HepG2 (cell line): Measurements from ENCODE around the gene ZNF185. TPM values are rescaled to one million over a fixed set of nuclear protein-coding genes. Genes with fewer than 3 reads are reported as not detected.

Source experiments
- ATAC-seq: fragments of 200-7000 bp; cut with Tn5 transposase; 3 replicates; pipeline ENCODE4 v1.9.1; 2020; ENCODE audit warnings: mild to moderate bottlenecking, moderate library complexity
- BruUV-seq: library from RNA; stranded (reverse); fragments of 400-500 nt; replicated peaks from 2 replicates; lab custom pipeline; 2021; lab: Mats Ljungman, UMichigan
- CTCF ChIA-PET: fragments of 300-600 bp; formaldehyde crosslinking; extraction: SDS; loops from one replicate; lab custom pipeline; 2021; ENCODE audit warnings: low total read pairs, inconsistent platforms, low intra/inter-chr PET ratio; lab: Yijun Ruan, JAX
- POLR2A ChIA-PET: fragments of 350-600 bp; sonication (Branson Sonifier 250); formaldehyde crosslinking; loops from one replicate; lab custom pipeline; 2020; ENCODE audit warnings: antibody characterized with exemption, inconsistent platforms; lab: Yijun Ruan, JAX
- DNase-seq: peaks from one replicate; pipeline ENCODE4 v3.0.0-alpha.2; 2015; ENCODE audit warnings: low spot score
- FAIRE-seq: peaks from 3 replicates; lab custom pipeline; 2011; peaks lifted over from hg19 to GRCh38; lab: Jason Lieb, UNC
- H2AFZ ChIP-seq: one replicate; pipeline ENCODE4 v1.6.1; 2011; ENCODE audit warnings: low read length, inconsistent platforms
- H3K27ac ChIP-seq: fragments of 300-600 bp; 3 replicates; pipeline ENCODE4 v1.8.0; 2011; ENCODE audit warnings: mixed run types, mild to moderate bottlenecking, mixed read lengths, low read length, inconsistent platforms; ENCODE audit not compliant: insufficient read depth; ENCODE audit errors: extremely low read length
- H3K27me3 ChIP-seq, 2 experiments: fragments of 200-600 bp in 1 of 2; 2 replicates in 1 of 2; 3 replicates in 1 of 2; pipeline versions ENCODE4 v1.6.0 to v1.8.0; 2011; ENCODE audit warnings: low read length in 2 of 2, mild to moderate bottlenecking in 2 of 2, moderate library complexity in 2 of 2, inconsistent platforms in 1 of 2; ENCODE audit not compliant: insufficient read depth in 2 of 2, control insufficient read depth in 1 of 2
- H3K36me3 ChIP-seq, 2 experiments: fragments of 200-600 bp in 1 of 2; replicated peaks in 1 of 2; 2 replicates in 1 of 2; 3 replicates in 1 of 2; pipeline versions ENCODE4 v1.5.1 to v1.8.0; 2011; ENCODE audit warnings: low read length in 2 of 2, inconsistent platforms in 1 of 2; ENCODE audit not compliant: insufficient read depth in 2 of 2, control insufficient read depth in 1 of 2
- H3K4me1 ChIP-seq: 2 replicates; pipeline ENCODE4 v1.5.1; 2012; ENCODE audit warnings: low read length, inconsistent platforms; ENCODE audit not compliant: insufficient read depth
- H3K4me2 ChIP-seq: 2 replicates; pipeline ENCODE4 v1.6.0; 2011; ENCODE audit warnings: low read depth, low read length, inconsistent platforms
- H3K4me3 ChIP-seq, 3 experiments: fragments of 200-600 bp in 1 of 3; sonication (generic), shearing (Covaris generic) in 1 of 3; replicated peaks in 1 of 3; 2 replicates each; pipeline ENCODE4 v1.5.1; 2011 to 2016; ENCODE audit warnings: low read length in 3 of 3, inconsistent platforms in 2 of 3, low read depth in 2 of 3, mild to moderate bottlenecking in 2 of 3, control low read depth in 1 of 3, mixed read lengths in 1 of 3; ENCODE audit not compliant: insufficient read depth in 1 of 3
- H3K79me2 ChIP-seq: one replicate; pipeline ENCODE4 v1.6.1; 2011; ENCODE audit warnings: low read length, inconsistent platforms; ENCODE audit not compliant: insufficient read depth
- H3K9ac ChIP-seq: 2 replicates; pipeline ENCODE4 v1.6.0; 2011; ENCODE audit warnings: mild to moderate bottlenecking, low read depth, low read length, inconsistent platforms; ENCODE audit not compliant: insufficient read depth
- H3K9me3 ChIP-seq: 2 replicates; pipeline ENCODE4 v1.5.1; 2012; ENCODE audit warnings: mild to moderate bottlenecking, low read length
- H4K20me1 ChIP-seq: 2 replicates; pipeline ENCODE4 v1.6.0; 2011; ENCODE audit warnings: inconsistent platforms, mild to moderate bottlenecking, low read length, moderate library complexity; ENCODE audit not compliant: insufficient read depth
- AGO2 ChIP-seq: fragments of 200-400 bp; formaldehyde crosslinking; optimal IDR thresholded peaks from 2 replicates; pipeline ENCODE3; 2017; ENCODE audit warnings: mild to moderate bottlenecking, low read depth, low read length, moderate library complexity
- GABPB1 ChIP-seq: IDR thresholded peaks from 2 replicates; pipeline ENCODE4 v1.6.1; 2016; ENCODE audit warnings: mild to moderate bottlenecking, missing genetic modification reagents, moderate library complexity, missing compliant biosample characterization
- YY1 ChIP-seq: IDR thresholded peaks from 2 replicates; pipeline ENCODE4 v1.6.1; 2011; ENCODE audit warnings: low read length, low read depth, moderate library complexity, mild to moderate bottlenecking; ENCODE audit not compliant: insufficient read depth, insufficient replicate concordance
- ZBTB43 ChIP-seq: sonication (generic); formaldehyde crosslinking; conservative IDR thresholded peaks from 2 replicates; pipeline ENCODE4 v1.4.0; 2020; ENCODE audit warnings: missing genetic modification reagents
- ZMAT3 ChIP-seq: sonication (generic); formaldehyde crosslinking; conservative IDR thresholded peaks from 2 replicates; pipeline ENCODE4 v1.7.0; 2021; ENCODE audit warnings: missing genetic modification reagents
- ZNF280B ChIP-seq: sonication (generic); formaldehyde crosslinking; IDR thresholded peaks from 2 replicates; pipeline ENCODE4 v1.5.0; 2020; ENCODE audit warnings: missing genetic modification reagents, mild to moderate bottlenecking, borderline replicate concordance
- ZNF776 ChIP-seq: sonication (generic); formaldehyde crosslinking; IDR thresholded peaks from 2 replicates; pipeline ENCODE4 v1.4.0; 2020; ENCODE audit warnings: mild to moderate bottlenecking, missing genetic modification reagents
- WGBS: methylation state at CpG from one replicate; pipeline ENCODE4 v1.1.6; 2017; ENCODE audit warnings: low lambda C conversion rate; 5-methylcytosine and 5-hydroxymethylcytosine counted together
- in situ Hi-C: cut with HindIII; loops from 2 replicates; pipeline ENCODE4 v1.10.0; 2017; ENCODE audit warnings: low pct_unique_long_range_greater_than_20kb; ENCODE audit not compliant: extremely low pct_ligation_motif_present
- intact Hi-C: fragments of 100-400 bp; cut with micrococcal nuclease; formaldehyde crosslinking; loops from one replicate; pipeline ENCODE4 v1.10.0; 2022; ENCODE audit not compliant: unreplicated experiment
- polyA plus RNA-seq, 8 experiments: library from polyadenylated mRNA; depleted of rRNA in 3 of 8; stranded (reverse) in 7 of 8; unstranded in 1 of 8; fragments of >200 nt; fragmentation: Illumina TruSeq in 4 of 8; extraction: Trizol in 4 of 8; gene quantifications; 2 replicates each; pipeline versions ENCODE4 v1.2.1 to v1.2.3, GENCODE V29; 2011 to 2016; ENCODE audit warnings: low read depth in 4 of 8, missing spikeins in 1 of 8, mixed read lengths in 1 of 8; ENCODE audit not compliant: insufficient read depth in 1 of 8
- total RNA-seq, 5 experiments: library from RNA; depleted of rRNA; stranded (reverse); fragments of >200 nt; fragmentation: Illumina TruSeq; extraction: Trizol; gene quantifications; 2 replicates each; pipeline ENCODE4 v1.2.3, GENCODE V29; 2016; ENCODE audit warnings: low read depth in 1 of 5

ZNF185 gene
- total and polyA plus RNA-seq, 2 of the 13 experiments (the other 11 are each of a cell fraction or from before 2014, with no cell fraction given), result 1.6 to 3.4 TPM

GRCh38 chrX:152872522-152872921 lies 25.3 kb upstream of the ZNF185 start:
- no peak overlapping the region for H3K4me3 ChIP-seq
- no peak overlapping the region for H3K9ac ChIP-seq
- TF ChIP-seq AGO2 (peak; percentile 35), ZNF280B (no peak)
- TF ChIP-seq, all 625 proteins: peak for 1
- ATAC-seq, result no peak
- no peaks in the 10 kb centered on the region for H3K27me3 ChIP-seq
- ChIA-PET CTCF (no interaction called here), POLR2A (no interaction called here)
- no peak overlapping the region for H3K27ac ChIP-seq
- no peak overlapping the region for H3K4me2 ChIP-seq
- peaks cover 10% of the 10 kb centered on the region for H3K4me1 ChIP-seq
- peaks cover 4 to 16% of the 10 kb centered on the region in 2 experiments; a peak in 4 of 5 replicates for H3K36me3 ChIP-seq
- H2AFZ ChIP-seq, result no peak overlapping the region
- no peak for FAIRE-seq
- no TSS peak for BruUV-seq
- H3K9me3 ChIP-seq, result no peaks in the 10 kb centered on the region
- no peak for DNase-seq
- no peaks in the 10 kb centered on the region for H4K20me1 ChIP-seq
- intact Hi-C loops, result no loop called here
- H3K79me2 ChIP-seq, result no peaks in the 10 kb centered on the region
- in situ Hi-C loops, result no loop called here
- 100% methylated on average over 1 of the region's 2 CpGs for WGBS

DNA sequence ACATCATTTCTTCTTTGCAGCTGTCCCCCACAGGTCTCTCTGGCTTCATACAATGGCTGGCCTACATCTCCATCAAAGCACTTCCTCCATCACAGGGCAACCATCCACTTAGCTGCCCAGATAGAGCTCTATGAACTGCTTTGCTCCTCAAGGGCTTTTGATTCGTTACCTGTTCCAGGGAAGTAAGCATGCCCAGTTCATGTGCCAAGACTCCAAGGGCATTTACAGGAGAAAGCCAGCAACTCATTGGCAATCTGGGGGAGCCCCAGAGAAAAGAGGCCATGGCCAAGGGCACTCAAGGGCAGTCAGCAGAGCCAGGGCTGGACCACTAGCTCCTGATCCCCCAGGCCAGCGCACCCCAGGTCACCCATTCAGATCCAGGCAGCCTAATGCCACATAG lies 24.5 kb upstream of the ZNF185 start:
- CTCF ChIA-PET, result no interaction called here
- H3K9me3 ChIP-seq, result no peaks in the 10 kb centered on the region
- intact Hi-C loops, result no loop called here
- H3K27ac ChIP-seq, result no peak overlapping the region
- peaks cover 4 to 13% of the 10 kb centered on the region in 2 experiments; a peak in 4 of 5 replicates for H3K36me3 ChIP-seq
- H4K20me1 ChIP-seq, result no peaks in the 10 kb centered on the region
- no peak for DNase-seq
- H3K4me3 ChIP-seq, result no peak overlapping the region
- no CpG with 5 or more reads among the region's 2 CpGs for WGBS
- TF ChIP-seq YY1, result no peak
- TF ChIP-seq ZMAT3 (CRISPR knock-in tag), result no peak
- TF ChIP-seq GABPB1 (CRISPR knock-in tag), result no peak
- TF ChIP-seq ZBTB43 (CRISPR knock-in tag), result no peak
- no peak for TF ChIP-seq ZNF776 (CRISPR knock-in tag)
- BruUV-seq, result no TSS peak
- no peak overlapping the region for H3K9ac ChIP-seq
- peaks cover 15% of the 10 kb centered on the region for H3K4me1 ChIP-seq
- H3K27me3 ChIP-seq, result no peaks in the 10 kb centered on the region
- no peaks in the 10 kb centered on the region for H3K79me2 ChIP-seq
- POLR2A ChIA-PET, result no interaction called here
- no peak overlapping the region for H2AFZ ChIP-seq
- no peak for ATAC-seq
- H3K4me2 ChIP-seq, result no peak overlapping the region
- FAIRE-seq, result no peak
- in situ Hi-C loops, result no loop called here
